HG02798 (cell line): ENCODE data around the gene CACNA1G.

Experiments used
- ATAC-seq: cut with Tn5 transposase; IDR thresholded peaks from one replicate; pipeline ENCODE4 v1.9.1; 2021; ENCODE audit warnings: mild to moderate bottlenecking; ENCODE audit not compliant: unreplicated experiment, poor library complexity

CACNA1G gene

DNA sequence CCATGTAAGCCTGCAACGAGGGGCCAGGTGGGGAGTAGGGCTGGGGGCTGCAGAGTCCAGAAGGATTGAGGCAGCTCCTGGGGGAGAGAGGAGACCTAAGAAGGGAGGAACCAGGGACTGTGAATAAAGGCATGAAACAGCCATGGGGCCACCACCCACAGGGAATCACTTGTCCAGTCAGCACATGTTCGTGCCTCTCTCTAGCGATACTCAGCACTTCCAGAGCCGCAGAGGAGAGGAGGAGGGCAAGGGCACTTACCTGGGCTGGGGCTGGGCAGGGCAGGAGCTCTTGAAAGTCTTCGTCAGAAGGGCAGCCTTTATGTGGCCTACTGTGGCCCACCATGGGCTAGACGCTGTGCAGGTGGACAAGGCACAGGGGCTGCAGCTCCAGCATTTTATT lies 24.2 kb downstream of the CACNA1G start:
- no peak for ATAC-seq

DNA sequence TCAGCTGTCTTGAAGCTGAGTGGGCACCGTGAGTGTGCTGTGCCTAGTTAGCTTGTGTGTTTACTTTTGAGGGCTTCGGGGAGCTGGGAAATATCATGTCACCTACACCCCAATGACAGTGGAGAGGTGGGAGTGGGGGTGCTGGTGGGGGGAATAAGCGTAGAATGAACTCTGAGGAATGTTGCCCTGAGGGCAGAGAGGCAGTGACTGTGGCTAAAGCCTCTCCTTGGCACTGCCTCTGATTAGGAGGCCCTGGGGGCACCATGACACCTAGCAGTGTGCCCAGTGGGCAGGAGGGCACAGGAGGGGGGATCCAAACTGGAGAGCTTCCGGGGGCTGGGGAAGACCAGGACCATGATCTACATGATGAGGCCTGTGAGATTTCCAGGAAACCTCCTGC lies 24.8 kb downstream of the CACNA1G start:
- ATAC-seq = no peak

- no peak for ATAC-seq
Measured at GRCh38 chr17:50585891-50586290, 25.4 kb downstream of the CACNA1G start.

GRCh38 chr17:50586421-50587247 lies 26.1 kb downstream of the CACNA1G start:
- ATAC-seq = no peak

- ATAC-seq = no peak
Measured at GRCh38 chr17:50587571-50587970, 27.1 kb downstream of the CACNA1G start.

DNA sequence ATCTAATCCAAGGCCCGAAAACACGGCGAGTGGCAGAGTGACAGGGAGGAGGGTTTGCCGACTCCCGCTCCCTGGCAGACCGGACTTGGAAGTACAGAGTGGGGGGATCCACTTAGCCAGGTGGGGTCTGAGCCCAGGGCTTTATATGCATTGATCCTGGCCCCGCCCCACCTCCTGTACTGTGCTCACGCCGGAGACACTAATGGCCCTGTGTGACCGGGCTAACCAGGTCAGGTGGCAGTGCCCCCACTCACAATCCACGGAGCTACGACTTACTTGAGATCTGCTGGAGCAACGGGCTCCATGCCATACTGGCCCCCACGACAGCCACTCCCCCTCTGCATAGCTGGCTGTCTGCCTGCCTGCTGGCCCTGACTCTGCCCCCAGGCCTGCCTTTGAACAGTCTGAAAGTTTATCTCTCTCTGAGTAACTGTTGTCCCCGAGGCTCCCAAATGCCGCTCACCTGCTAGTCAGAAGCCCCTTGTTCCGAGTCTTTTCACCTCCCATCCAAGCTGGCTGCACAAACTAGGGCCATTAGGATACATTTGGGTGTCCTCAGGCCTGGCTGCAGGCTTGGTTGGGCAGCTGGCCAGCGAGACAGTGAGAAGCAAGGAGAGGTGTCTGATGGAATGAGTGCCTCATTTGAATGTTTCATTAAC lies 28.0 kb downstream of the CACNA1G start:
- no peak for ATAC-seq

GRCh38 chr17:50589095-50589705 lies 28.7 kb downstream of the CACNA1G start:
- ATAC-seq = no peak

DNA sequence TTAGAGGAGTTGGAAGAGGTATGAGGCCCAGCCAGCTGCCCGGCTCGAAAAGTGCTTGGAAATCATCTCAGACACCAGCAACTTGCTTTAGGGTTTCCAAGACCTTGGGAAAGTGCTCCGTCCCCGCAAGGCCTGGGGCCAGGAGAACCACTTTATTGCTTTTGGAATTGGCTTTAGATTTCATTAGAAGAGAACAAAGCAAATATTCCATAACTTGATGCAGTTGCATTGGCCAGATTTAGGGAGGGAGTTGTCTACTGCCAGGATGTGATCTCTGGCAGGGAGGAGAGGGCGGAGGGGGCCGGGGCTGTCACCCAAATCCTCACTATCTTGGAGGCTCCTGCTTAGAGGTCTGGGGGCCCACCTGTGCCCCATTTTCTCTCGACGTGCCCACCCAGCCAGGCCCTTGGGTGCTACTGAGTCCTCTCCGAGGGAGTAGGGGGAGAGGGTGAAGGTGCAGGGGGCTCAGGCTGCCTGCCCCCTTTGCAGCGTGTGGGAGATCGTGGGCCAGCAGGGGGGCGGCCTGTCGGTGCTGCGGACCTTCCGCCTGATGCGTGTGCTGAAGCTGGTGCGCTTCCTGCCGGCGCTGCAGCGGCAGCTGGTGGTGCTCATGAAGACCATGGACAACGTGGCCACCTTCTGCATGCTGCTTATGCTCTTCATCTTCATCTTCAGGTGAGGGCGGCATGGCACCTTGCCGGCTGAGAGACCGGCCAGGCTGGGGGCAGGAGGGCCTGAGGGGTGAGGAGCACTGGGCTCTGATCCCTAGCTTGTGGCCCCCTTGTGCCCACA lies 30.6 kb downstream of the CACNA1G start:
- no peak for ATAC-seq

- no peak for ATAC-seq
Measured at GRCh38 chr17:50593321-50593720, 32.8 kb downstream of the CACNA1G start.

DNA sequence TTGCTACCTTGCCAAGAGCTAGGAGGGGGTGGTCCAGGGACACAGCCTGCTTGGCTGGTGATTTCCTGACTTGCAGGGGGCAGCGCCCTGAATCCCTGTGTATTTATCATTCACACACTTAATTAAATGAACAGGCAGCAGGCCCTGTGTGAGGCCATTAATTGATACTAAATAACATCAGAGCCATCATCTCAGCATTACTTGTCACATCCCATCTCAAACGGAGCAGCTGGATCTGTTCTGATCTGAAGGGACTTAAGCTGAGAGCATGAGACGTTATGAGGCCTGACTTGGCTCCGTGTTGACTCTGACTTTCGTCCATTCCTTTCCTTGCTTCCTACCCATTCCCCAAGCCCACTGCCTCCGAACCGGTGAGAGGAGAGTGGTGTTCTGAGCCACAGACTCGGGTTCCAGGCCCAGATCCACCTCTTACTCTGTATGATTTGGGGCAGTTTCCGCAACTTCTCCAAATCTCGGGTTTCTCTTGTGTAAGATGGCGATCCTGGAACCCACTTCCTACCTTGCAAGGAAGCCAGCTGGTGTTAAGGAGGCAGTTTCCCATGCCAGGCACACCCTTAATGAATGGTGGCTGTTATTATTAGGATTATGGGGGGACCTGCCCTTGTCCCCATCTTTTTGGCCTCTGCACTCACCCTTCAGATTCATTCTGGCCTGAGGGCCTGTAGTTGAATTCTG lies 33.8 kb downstream of the CACNA1G start:
- no peak for ATAC-seq

- ATAC-seq = no peak
Measured at GRCh38 chr17:50594892-50595291, 34.4 kb downstream of the CACNA1G start.

DNA sequence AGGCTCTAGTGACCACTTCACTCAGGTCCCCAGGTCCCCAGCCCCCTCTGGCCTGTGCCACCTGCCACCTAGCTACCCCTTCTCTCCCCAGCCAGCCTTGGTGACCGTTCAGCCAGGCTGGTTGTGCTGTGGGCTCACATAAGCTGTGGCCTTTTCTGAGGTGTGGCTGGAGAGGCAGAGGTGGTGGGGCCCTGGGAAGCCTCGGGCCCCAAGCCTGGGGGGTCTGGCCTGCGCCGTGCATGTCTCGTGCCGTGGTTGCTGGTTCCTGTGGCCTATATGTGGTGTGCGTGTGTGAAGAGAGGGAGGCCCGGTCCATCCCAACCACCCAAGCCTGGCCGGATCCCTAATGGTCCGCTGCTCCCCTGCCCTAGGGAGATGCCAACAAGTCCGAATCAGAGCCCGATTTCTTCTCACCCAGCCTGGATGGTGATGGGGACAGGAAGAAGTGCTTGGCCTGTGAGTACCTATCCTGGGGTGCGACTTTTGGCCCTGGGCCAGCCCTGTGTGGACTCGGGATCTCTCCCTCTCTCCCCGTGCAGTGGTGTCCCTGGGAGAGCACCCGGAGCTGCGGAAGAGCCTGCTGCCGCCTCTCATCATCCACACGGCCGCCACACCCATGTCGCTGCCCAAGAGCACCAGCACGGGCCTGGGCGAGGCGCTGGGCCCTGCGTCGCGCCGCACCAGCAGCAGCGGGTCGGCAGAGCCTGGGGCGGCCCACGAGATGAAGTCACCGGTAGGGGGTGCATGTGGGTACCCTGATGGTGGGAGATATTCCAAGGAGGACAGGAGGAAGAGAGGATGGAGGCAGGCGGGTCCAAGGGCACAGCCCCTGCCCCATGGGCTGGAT lies 35.9 kb downstream of the CACNA1G start:
- ATAC-seq = no peak

GRCh38 chr17:50598487-50598886 lies 38.0 kb downstream of the CACNA1G start:
- no peak for ATAC-seq

GRCh38 chr17:50599606-50600005 lies 39.1 kb downstream of the CACNA1G start:
- no peak for ATAC-seq

GRCh38 chr17:50601823-50602375 lies 41.4 kb downstream of the CACNA1G start:
- ATAC-seq = no peak

DNA sequence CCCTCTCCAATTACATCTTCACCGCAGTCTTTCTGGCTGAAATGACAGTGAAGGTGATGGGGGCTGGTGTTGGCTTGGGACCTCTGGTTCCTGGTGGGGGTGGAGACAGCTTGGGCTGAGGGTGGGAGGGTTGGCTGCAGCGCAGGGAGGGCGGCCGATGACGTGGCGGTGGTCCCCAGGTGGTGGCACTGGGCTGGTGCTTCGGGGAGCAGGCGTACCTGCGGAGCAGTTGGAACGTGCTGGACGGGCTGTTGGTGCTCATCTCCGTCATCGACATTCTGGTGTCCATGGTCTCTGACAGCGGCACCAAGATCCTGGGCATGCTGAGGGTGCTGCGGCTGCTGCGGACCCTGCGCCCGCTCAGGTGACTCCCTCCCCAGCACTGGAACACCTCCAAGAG lies 42.3 kb downstream of the CACNA1G start:
- ATAC-seq = no peak

- ATAC-seq = no peak
Measured at GRCh38 chr17:50603340-50603739, 42.8 kb downstream of the CACNA1G start.

- no peak for ATAC-seq
Measured at GRCh38 chr17:50604513-50604912, 44.0 kb downstream of the CACNA1G start.

DNA sequence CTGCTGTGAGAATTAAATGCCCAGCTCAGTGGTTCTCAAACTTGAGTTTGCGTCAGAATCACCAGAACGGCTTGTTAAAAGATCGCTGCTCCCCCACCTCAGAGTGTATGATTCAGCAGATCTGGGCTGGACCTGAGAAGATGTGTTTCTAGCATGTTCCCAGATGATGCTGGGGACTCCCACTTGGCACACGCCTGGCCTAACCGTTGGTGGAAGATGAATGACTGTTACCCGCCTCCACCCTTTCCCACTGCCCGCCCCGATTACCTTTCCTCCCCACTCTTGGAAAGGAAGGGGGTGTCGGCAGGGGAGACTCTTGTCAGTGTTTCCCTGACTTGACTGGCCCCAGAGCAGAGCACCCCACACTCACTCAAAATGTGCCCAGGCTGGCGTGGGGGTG lies 44.9 kb downstream of the CACNA1G start:
- ATAC-seq = no peak
